Measurements from ENCODE around the gene YIPF3. TPM values are rescaled to one million over a fixed set of nuclear protein-coding genes. Genes with fewer than 3 reads are reported as not detected.

YIPF3 gene
- total RNA-seq, 4 donors from 2014 or later: 66.4 to 110 (median 82.8) TPM

DNA sequence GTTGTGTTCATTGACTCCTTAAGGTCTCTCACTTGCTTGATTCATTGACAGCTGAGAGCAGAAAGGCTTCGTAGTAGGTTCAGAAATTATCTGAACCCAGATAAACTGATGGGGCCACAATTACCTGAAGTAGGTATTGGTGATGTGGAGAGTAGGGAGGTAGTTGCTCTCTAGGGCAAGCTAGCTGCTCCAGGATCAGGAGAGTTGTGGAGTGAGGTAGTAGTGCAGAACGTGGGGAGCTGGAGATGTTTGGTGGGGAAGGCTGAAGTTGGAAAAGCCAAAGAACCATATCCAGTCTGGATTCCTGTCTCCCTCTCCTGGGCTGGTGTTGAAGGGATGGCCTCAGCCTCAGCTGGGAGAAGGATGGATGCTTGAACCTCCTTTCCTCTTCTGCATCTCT, 23.5 kb downstream of the YIPF3 start:
- peak overlapping the region in 2 of 4 donors; percentile 69 to 75 for H3K27ac ChIP-seq
- 64 to 70% methylated on average over 1 to 2 of the region's 2 CpGs for WGBS, 2 donors (ENCODE audit: low coverage in 1 of 2)

DNA sequence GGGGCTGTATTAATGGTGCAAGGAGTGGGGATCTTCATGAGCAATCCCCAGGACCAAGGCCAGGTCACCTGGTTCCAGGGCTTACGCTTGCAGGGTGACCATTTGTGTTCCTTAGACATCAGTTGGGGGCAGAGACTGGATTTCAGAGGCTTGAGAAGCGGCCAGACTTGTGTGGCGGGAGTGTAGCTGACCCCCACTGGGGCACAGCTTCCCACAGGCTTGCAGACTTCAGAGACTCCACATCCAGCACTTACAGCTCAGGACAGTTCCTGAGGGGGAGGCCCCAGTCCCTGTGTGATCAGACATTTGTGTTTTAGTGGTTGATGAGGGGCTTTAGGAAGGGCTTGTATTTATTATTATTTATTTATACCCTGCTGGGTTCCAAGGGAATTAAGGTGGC, 24.1 kb downstream of the YIPF3 start:
- H3K27ac ChIP-seq: peak overlapping the region in 3 of 4 donors; percentile 65 to 75 (median 69)

More for the DNA sequence above, 23.5 kb downstream of the YIPF3 start:
- no peaks in the 10 kb centered on the region for H3K9me3 ChIP-seq
- no peak for ATAC-seq
- TF ChIP-seq, protein P1, sequence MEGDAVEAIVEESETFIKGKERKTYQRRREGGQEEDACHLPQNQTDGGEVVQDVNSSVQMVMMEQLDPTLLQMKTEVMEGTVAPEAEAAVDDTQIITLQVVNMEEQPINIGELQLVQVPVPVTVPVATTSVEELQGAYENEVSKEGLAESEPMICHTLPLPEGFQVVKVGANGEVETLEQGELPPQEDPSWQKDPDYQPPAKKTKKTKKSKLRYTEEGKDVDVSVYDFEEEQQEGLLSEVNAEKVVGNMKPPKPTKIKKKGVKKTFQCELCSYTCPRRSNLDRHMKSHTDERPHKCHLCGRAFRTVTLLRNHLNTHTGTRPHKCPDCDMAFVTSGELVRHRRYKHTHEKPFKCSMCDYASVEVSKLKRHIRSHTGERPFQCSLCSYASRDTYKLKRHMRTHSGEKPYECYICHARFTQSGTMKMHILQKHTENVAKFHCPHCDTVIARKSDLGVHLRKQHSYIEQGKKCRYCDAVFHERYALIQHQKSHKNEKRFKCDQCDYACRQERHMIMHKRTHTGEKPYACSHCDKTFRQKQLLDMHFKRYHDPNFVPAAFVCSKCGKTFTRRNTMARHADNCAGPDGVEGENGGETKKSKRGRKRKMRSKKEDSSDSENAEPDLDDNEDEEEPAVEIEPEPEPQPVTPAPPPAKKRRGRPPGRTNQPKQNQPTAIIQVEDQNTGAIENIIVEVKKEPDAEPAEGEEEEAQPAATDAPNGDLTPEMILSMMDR (IDR thresholded peaks at IDR 0.05): no peak
- no peak overlapping the region for H3K4me3 ChIP-seq
- H3K4me1 ChIP-seq: peaks cover 2 to 31% (median 29%) of the 10 kb centered on the region in 3 donors
- H3K36me3 ChIP-seq: peaks cover 0 to 8% of the 10 kb centered on the region in 2 donors
- H3K27me3 ChIP-seq: no peaks in the 10 kb centered on the region

DNA sequence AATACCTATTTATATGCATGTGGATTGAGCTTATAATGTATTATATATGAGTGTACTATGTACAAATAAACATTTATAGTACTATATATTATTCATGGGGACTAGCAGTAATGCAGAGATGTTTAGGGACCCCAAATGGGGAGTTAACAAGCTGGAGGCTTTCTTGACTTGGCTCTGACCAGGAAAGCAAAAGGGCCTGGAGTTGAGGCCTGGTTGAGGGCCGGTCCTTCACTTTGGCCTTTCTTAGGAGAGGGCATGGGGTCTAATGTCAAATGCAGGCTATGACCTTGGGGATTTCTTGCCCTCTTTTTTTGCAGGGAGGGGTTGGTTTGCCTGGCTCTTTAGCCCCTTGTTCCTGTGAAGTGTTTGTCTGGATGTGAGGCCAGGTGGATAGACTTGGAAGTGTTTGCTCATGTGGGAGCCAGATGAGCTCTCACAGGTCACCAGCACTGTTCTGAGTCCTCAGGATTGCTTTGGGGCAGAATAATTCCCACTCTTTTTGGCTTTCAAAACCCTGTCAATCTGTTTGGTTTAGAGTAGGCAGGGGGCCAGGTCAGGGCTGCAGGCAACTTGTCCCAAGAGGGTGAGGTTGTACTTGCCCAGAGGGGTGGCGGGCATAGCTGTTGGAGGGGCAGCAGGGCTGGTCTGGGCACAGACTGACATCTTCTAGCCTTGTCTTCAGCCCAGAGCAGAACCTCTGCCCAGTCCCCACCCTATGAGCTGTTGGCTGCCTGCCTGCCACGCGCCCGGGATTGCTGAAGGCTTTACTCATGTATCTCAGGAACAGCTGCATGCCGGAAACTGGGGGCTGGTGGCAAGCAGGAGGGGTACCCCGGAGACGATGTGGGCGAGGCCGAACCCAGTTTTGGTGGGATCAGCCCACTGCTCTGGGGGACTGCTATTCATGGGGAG, 24.7 kb downstream of the YIPF3 start:
- Histone ChIP-seq H3K4me3 (no peak overlapping the region), H3K4me1 (peaks cover 2 to 29% (median 23%) of the 10 kb centered on the region in 3 donors), H3K27me3 (no peaks in the 10 kb centered on the region), H3K27ac (peak overlapping the region in 3 of 4 donors; percentile 65 to 75 (median 69)), H3K36me3 (peaks cover 0 to 4% of the 10 kb centered on the region in 2 donors), H3K9me3 (no peaks in the 10 kb centered on the region)
- peak; percentile 83 for ATAC-seq
- TF ChIP-seq POLR2A (IDR thresholded peaks at IDR 0.05): no peak
- peak; percentile 69 for TF ChIP-seq POLR2AphosphoS5 (IDR thresholded peaks at IDR 0.05)
- TF ChIP-seq, protein P1 (IDR thresholded peaks at IDR 0.05): no peak
- no peak for TF ChIP-seq EP300 (IDR thresholded peaks at IDR 0.05)
- 45 to 63% methylated on average over 1 of the region's 10 CpGs for WGBS, 2 donors (ENCODE audit: low coverage in 1 of 2)

More for the DNA sequence above, 24.1 kb downstream of the YIPF3 start:
- 46% methylated on average over 2 of the region's 3 CpGs; no CpG with 5 or more reads in 1 of the 2 donors for WGBS, 2 donors (ENCODE audit: low coverage in 1 of 2)
- Histone ChIP-seq H3K4me3 (no peak overlapping the region), H3K9me3 (no peaks in the 10 kb centered on the region), H3K36me3 (peaks cover 0 to 3% of the 10 kb centered on the region in 2 donors), H3K27me3 (no peaks in the 10 kb centered on the region), H3K4me1 (peaks cover 2 to 29% (median 28%) of the 10 kb centered on the region in 3 donors)
- peak; percentile 44 for ATAC-seq
- TF ChIP-seq EP300 (IDR thresholded peaks at IDR 0.05): no peak
- no peak for TF ChIP-seq POLR2A (IDR thresholded peaks at IDR 0.05)
- TF ChIP-seq POLR2AphosphoS5 (IDR thresholded peaks at IDR 0.05): no peak
- TF ChIP-seq, protein P1 (IDR thresholded peaks at IDR 0.05): no peak

DNA sequence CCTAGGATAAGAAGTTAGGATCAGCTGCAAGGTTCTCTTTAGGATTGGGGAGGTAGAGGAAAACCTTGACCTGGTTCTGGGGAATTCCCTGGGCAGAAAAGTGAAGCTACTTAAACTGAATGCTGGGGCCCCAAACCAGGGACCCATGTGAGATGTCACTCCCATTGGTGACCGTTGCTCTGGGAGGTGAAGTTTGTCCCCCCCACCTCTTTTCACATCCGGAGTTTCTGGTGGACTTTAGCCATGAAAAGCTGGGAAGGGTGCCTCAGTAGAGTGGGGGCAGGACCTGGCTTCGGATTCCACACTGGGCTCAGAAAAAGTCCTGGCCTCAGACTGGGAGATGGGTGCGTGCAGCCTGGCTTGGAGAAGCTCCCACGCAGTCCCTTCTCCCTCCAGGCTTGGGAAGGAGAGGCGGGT, 26.2 kb downstream of the YIPF3 start:
- ATAC-seq: no peak
- H3K4me1 ChIP-seq: peaks cover 2 to 14% (median 9%) of the 10 kb centered on the region in 3 donors
- peaks cover 0 to 12% of the 10 kb centered on the region in 2 donors for H3K36me3 ChIP-seq
- H3K27ac ChIP-seq: no peak overlapping the region
- no peak for TF ChIP-seq EP300 (IDR thresholded peaks at IDR 0.05)
- TF ChIP-seq, protein P1 (IDR thresholded peaks at IDR 0.05): no peak
- no peak for TF ChIP-seq POLR2A (IDR thresholded peaks at IDR 0.05)
- no peak for TF ChIP-seq POLR2AphosphoS5 (IDR thresholded peaks at IDR 0.05)
- no peak overlapping the region for H3K4me3 ChIP-seq
- WGBS, 2 donors (ENCODE audit: low coverage in 1 of 2): 75% methylated on average over 5 of the region's 6 CpGs; no CpG with 5 or more reads in 1 of the 2 donors
- H3K9me3 ChIP-seq: no peaks in the 10 kb centered on the region
- no peaks in the 10 kb centered on the region for H3K27me3 ChIP-seq
